A549 (cell line): Measurements from ENCODE around the gene OPN1MW3.

ENCODE experiments used
- CEBPB ChIP-seq, 2 experiments: fragments of >200 bp in 1 of 2; sonication (Bioruptor Twin) in 1 of 2; formaldehyde crosslinking in 1 of 2; IDR thresholded peaks; 2 replicates each; pipeline ENCODE4 v1.6.1; 2012 to 2016
- CHD4 ChIP-seq: fragments of 200-600 bp; sonication (generic); IDR thresholded peaks from 2 replicates; pipeline ENCODE4 v1.6.1; 2016; ENCODE audit warnings: antibody characterized with exemption, mild to moderate bottlenecking, borderline replicate concordance
- CTCF ChIP-seq: fragments of >200 bp; sonication (Bioruptor Twin); formaldehyde crosslinking; IDR thresholded peaks from 3 replicates; pipeline ENCODE4 v1.5.1; 2016
- GATA3 ChIP-seq: IDR thresholded peaks from 2 replicates; pipeline ENCODE4 v1.6.1; 2012; ENCODE audit warnings: borderline replicate concordance
- HOXA7 ChIP-seq: fragments of 250-450 bp; sonication (Bioruptor Pico); IDR thresholded peaks from 2 replicates; pipeline ENCODE4 v1.5.0; 2020; ENCODE audit warnings: mild to moderate bottlenecking, moderate library complexity
- MAFK ChIP-seq: fragments of 450-650 bp; IDR thresholded peaks from 2 replicates; pipeline ENCODE4 v1.6.1; 2014; ENCODE audit not compliant: partially characterized antibody
- MAX ChIP-seq: IDR thresholded peaks from 2 replicates; pipeline ENCODE4 v1.6.1; 2012
- PBX3 ChIP-seq: IDR thresholded peaks from 2 replicates; pipeline ENCODE4 v1.6.1; 2012
- RAD21 ChIP-seq, 2 experiments: fragments of >200 bp in 1 of 2; sonication (Bioruptor Twin) in 1 of 2; formaldehyde crosslinking in 1 of 2; IDR thresholded peaks in 1 of 2; conservative IDR thresholded peaks in 1 of 2; 2 replicates in 1 of 2; 3 replicates in 1 of 2; pipeline ENCODE4 v1.6.1; 2012 to 2018; ENCODE audit warnings: inconsistent platforms in 1 of 2
- RCOR1 ChIP-seq: fragments of 150-350 bp; IDR thresholded peaks from 2 replicates; pipeline ENCODE4 v1.6.1; 2014; ENCODE audit warnings: antibody characterized with exemption, low read length, low read depth
- REST ChIP-seq: fragments of 200-600 bp; sonication (generic); IDR thresholded peaks from 2 replicates; pipeline ENCODE4 v1.6.1; 2016; ENCODE audit warnings: antibody characterized with exemption, mild to moderate bottlenecking, moderate library complexity

- TF ChIP-seq RCOR1: no peak
- no peak for TF ChIP-seq CTCF
- no peak for TF ChIP-seq CHD4
- TF ChIP-seq MAX: no peak
- TF ChIP-seq HOXA7 (CRISPR knock-in tag): no peak
- TF ChIP-seq RAD21 (conservative IDR thresholded peaks at IDR 0.05 in 1 of 2, IDR thresholded peaks at IDR 0.05 in 1 of 2): no peak
- TF ChIP-seq GATA3: no peak
- TF ChIP-seq MAFK: no peak
- TF ChIP-seq CEBPB (IDR thresholded peaks at IDR 0.05): no peak
- no peak for TF ChIP-seq REST
- no peak for TF ChIP-seq PBX3
Measured at GRCh38 chrX:154310616-154311536, 53.5 kb downstream of the OPN1MW3 start.
